ENCODE data around the gene GLI3.

Gene GLI3

GRCh38 chr7:41969561-41970105 lies 267.4 kb downstream of the GLI3 start:
- H3K9me3 ChIP-seq (ENCODE audit: insufficient read depth, low read length), result no peaks in the 10 kb centered on the region
- TF ChIP-seq EZH2phosphoT487 (IDR thresholded peaks at IDR 0.05; ENCODE audit: low read depth), result no peak
- TF ChIP-seq CTCF (IDR thresholded peaks at IDR 0.05; ENCODE audit: low read depth, low read length), result no peak
- H2AFZ ChIP-seq (ENCODE audit: low read depth, low read length), result no peak overlapping the region
- no peaks in the 10 kb centered on the region for H4K20me1 ChIP-seq (ENCODE audit: insufficient read depth, low read length)
- no peaks in the 10 kb centered on the region for H3K36me3 ChIP-seq (replicated peaks; ENCODE audit: low read depth, low read length)
- no peak overlapping the region for H3K9ac ChIP-seq (ENCODE audit: low read length)
- no peak overlapping the region for H3K4me3 ChIP-seq (ENCODE audit: low read length)
- H3K27ac ChIP-seq (ENCODE audit: low read length), result no peak overlapping the region
- H3K79me2 ChIP-seq (ENCODE audit: low read length), result no peaks in the 10 kb centered on the region
- H3K27me3 ChIP-seq (ENCODE audit: low read depth, low read length), result peaks cover 3% of the 10 kb centered on the region; the same call in 1 of the 2 replicates
- no peaks in the 10 kb centered on the region for H3K4me1 ChIP-seq (ENCODE audit: low read length)
- no peak overlapping the region for H3K4me2 ChIP-seq (ENCODE audit: low read length)

GRCh38 chr7:41967156-41967555 lies 269.9 kb downstream of the GLI3 start:
- 0 out of 2 replicates have a peak, but pooled peaks cover 6% of the 10 kb centered on the region for H3K27me3 ChIP-seq (ENCODE audit: low read depth, low read length)
- H3K9me3 ChIP-seq (ENCODE audit: insufficient read depth, low read length), result no peaks in the 10 kb centered on the region
- no peaks in the 10 kb centered on the region for H4K20me1 ChIP-seq (ENCODE audit: insufficient read depth, low read length)
- H3K4me3 ChIP-seq (ENCODE audit: low read length), result no peak overlapping the region
- H3K4me1 ChIP-seq (ENCODE audit: low read length), result no peaks in the 10 kb centered on the region
- no peak overlapping the region for H3K4me2 ChIP-seq (ENCODE audit: low read length)
- H3K27ac ChIP-seq (ENCODE audit: low read length), result no peak overlapping the region
- H3K9ac ChIP-seq (ENCODE audit: low read length), result no peak overlapping the region
- no peaks in the 10 kb centered on the region for H3K36me3 ChIP-seq (replicated peaks; ENCODE audit: low read depth, low read length)
- TF ChIP-seq CTCF (IDR thresholded peaks at IDR 0.05; ENCODE audit: low read depth, low read length) (no peak), EZH2phosphoT487 (IDR thresholded peaks at IDR 0.05; ENCODE audit: low read depth) (no peak)
- H3K79me2 ChIP-seq (ENCODE audit: low read length), result no peaks in the 10 kb centered on the region
- no peak overlapping the region for H2AFZ ChIP-seq (ENCODE audit: low read depth, low read length)

GRCh38 chr7:41965951-41966505 lies 271.0 kb downstream of the GLI3 start:
- TF ChIP-seq EZH2phosphoT487 (IDR thresholded peaks at IDR 0.05; ENCODE audit: low read depth), result no peak
- no peak for TF ChIP-seq CTCF (IDR thresholded peaks at IDR 0.05; ENCODE audit: low read depth, low read length)
- H4K20me1 ChIP-seq (ENCODE audit: insufficient read depth, low read length), result no peaks in the 10 kb centered on the region
- H3K27me3 ChIP-seq (ENCODE audit: low read depth, low read length), result 0 out of 2 replicates have a peak, but pooled peaks cover 8% of the 10 kb centered on the region
- H3K9ac ChIP-seq (ENCODE audit: low read length), result no peak overlapping the region
- H3K4me3 ChIP-seq (ENCODE audit: low read length), result no peak overlapping the region
- no peaks in the 10 kb centered on the region for H3K4me1 ChIP-seq (ENCODE audit: low read length)
- no peaks in the 10 kb centered on the region for H3K9me3 ChIP-seq (ENCODE audit: insufficient read depth, low read length)
- H3K36me3 ChIP-seq (replicated peaks; ENCODE audit: low read depth, low read length), result no peaks in the 10 kb centered on the region
- H2AFZ ChIP-seq (ENCODE audit: low read depth, low read length), result no peak overlapping the region
- no peaks in the 10 kb centered on the region for H3K79me2 ChIP-seq (ENCODE audit: low read length)
- H3K27ac ChIP-seq (ENCODE audit: low read length), result no peak overlapping the region
- no peak overlapping the region for H3K4me2 ChIP-seq (ENCODE audit: low read length)

GRCh38 chr7:41964849-41965745 lies 271.9 kb downstream of the GLI3 start:
- no peak overlapping the region for H2AFZ ChIP-seq (ENCODE audit: low read depth, low read length)
- TF ChIP-seq EZH2phosphoT487 (IDR thresholded peaks at IDR 0.05; ENCODE audit: low read depth) (no peak), CTCF (IDR thresholded peaks at IDR 0.05; ENCODE audit: low read depth, low read length) (no peak)
- H3K79me2 ChIP-seq (ENCODE audit: low read length), result no peaks in the 10 kb centered on the region
- no peaks in the 10 kb centered on the region for H3K9me3 ChIP-seq (ENCODE audit: insufficient read depth, low read length)
- no peak overlapping the region for H3K4me2 ChIP-seq (ENCODE audit: low read length)
- H3K4me1 ChIP-seq (ENCODE audit: low read length), result no peaks in the 10 kb centered on the region
- H4K20me1 ChIP-seq (ENCODE audit: insufficient read depth, low read length), result no peaks in the 10 kb centered on the region
- no peaks in the 10 kb centered on the region for H3K36me3 ChIP-seq (replicated peaks; ENCODE audit: low read depth, low read length)
- H3K9ac ChIP-seq (ENCODE audit: low read length), result no peak overlapping the region
- 0 out of 2 replicates have a peak, but pooled peaks cover 6% of the 10 kb centered on the region for H3K27me3 ChIP-seq (ENCODE audit: low read depth, low read length)
- no peak overlapping the region for H3K27ac ChIP-seq (ENCODE audit: low read length)
- H3K4me3 ChIP-seq (ENCODE audit: low read length), result no peak overlapping the region

Data from OCI-LY3 (cell line).